Measurements from ENCODE around the gene RAB3GAP1.

RAB3GAP1 gene

GRCh38 chr2:135169900-135170753 lies 118.0 kb downstream of the RAB3GAP1 start:
- DNase-seq = no peak

- DNase-seq = no peak
Measured at GRCh38 chr2:135174049-135174809, 122.1 kb downstream of the RAB3GAP1 start.

- no peak for DNase-seq
Measured at GRCh38 chr2:135174810-135175093, 122.7 kb downstream of the RAB3GAP1 start.

- no peak for DNase-seq
Measured at GRCh38 chr2:135175177-135175576, 123.1 kb downstream of the RAB3GAP1 start.

GRCh38 chr2:135179689-135180088 lies 127.6 kb downstream of the RAB3GAP1 start:
- no peak for DNase-seq

DNA sequence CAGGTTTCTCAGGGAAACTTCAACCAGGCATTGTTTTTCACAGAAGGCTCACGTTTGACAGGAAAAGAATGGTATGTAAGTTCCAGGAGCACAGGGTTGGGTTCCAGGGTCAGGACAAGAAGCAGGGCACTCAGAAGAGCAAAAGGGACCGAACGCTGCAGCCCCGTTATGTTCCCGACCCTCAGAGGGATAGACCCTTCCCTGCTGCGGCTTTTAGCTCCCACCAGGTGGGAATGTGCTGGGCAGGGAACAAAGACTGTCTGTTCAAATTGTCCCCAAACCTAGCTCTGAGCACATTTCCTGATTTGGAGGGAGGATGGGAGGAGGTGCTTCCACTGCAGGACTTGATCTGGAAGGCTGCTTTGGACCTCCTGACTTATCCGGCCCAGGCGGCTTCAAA lies 130.1 kb downstream of the RAB3GAP1 start:
- DNase-seq = no peak

- no peak for DNase-seq
Measured at GRCh38 chr2:135182601-135183000, 130.5 kb downstream of the RAB3GAP1 start.

DNA sequence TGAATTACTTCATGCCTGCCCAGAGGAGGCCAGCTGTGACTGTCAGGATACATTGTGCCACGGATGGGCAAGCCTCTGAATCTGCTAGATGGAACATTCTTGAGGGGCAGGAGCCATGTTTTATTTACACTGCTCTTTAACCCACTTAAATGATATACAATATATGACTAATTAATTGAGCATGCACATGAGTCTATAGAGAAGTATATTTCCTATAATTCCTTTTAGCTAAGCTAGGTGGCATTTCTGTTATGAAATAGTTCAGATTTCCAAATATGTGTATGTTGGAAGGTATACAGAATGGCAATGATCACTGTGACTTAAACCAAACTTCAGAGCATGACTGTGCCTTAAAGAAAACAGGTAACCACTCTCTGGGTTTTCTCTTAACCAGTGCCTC lies 131.7 kb downstream of the RAB3GAP1 start:
- no peak for DNase-seq

DNA sequence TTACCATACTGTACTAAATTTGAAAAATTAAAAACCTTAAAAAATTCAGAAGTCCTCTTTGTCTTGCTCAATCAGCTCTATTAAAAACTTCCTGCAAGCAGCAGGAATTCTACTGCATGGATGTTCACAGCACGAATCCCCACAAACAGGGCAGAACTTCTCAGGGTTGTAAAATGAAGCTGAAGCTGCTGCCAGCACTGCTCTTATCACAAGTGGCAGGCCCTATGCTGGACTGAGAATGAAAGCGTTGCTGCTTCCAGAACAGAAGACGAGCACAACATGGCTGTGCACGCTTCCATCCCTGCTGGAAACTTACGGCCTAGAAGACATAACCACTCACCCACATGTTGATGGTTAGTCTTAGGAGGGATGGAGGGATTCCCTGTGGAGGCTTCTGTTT lies 134.0 kb downstream of the RAB3GAP1 start:
- no peak for DNase-seq

DNA sequence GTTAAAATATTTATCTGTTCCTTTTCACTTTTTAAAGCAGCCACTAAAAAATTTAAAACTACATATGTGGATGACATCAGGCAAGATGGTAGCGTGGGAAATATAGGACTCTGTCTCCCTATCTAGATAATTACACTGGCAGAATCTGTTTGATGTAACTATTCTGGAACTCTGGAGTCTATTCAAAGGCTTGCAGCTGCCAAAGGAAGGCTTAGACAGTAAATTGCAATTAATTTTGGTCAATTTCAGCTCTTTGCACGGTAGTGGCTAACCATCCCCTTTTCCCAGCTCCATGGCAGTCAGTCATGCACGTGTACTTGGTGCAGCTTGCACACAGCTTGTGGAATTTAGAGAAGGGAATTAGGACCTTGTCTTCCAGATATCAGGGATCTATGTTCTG lies 135.2 kb downstream of the RAB3GAP1 start:
- DNase-seq = no peak

- DNase-seq = no peak
Measured at GRCh38 chr2:135189148-135189547, 137.1 kb downstream of the RAB3GAP1 start.

- no peak for DNase-seq
Measured at GRCh38 chr2:135190799-135191198, 138.7 kb downstream of the RAB3GAP1 start.

- no peak for DNase-seq
Measured at GRCh38 chr2:135198481-135198880, 146.4 kb downstream of the RAB3GAP1 start.

GRCh38 chr2:135202751-135203150 lies 150.7 kb downstream of the RAB3GAP1 start:
- no peak for DNase-seq

DNA sequence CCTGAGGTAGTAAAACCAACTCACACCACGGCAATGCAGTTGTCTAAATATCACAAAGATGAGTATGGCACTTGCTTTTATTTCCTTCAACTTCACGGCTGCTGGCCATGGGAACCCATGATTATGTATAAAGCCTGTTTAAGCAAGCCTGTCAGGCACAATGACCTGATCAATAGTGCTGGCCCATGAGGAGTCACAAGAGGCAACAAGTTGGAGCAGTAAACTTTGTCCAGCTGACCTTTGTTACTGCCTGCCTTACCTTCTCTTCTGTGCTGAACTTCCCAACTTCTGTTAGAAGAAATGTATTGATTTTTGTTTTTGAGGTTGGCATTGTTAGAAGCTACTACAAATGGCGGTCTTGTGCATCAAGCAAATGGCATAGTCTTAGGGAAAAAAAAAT lies 151.9 kb downstream of the RAB3GAP1 start:
- no peak for DNase-seq

DNA sequence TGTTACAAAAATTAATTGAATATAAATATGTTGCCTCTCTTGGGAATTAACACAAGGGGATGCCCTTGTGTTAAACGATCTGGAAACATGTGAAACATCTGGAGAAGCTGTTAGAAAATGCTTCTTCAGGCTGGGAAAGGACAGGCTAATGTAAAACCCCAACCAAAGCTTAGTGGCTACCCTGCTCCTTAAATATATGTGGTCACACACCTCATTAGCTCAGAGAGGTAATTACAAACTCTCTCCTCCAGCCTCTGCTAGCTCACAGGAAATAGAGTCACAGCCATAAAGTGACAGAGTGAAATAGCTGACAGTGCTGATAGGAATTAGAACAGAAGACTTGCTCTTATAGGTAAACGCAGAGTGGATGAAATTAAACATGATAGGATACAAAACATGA lies 155.9 kb downstream of the RAB3GAP1 start:
- no peak for DNase-seq

DNA sequence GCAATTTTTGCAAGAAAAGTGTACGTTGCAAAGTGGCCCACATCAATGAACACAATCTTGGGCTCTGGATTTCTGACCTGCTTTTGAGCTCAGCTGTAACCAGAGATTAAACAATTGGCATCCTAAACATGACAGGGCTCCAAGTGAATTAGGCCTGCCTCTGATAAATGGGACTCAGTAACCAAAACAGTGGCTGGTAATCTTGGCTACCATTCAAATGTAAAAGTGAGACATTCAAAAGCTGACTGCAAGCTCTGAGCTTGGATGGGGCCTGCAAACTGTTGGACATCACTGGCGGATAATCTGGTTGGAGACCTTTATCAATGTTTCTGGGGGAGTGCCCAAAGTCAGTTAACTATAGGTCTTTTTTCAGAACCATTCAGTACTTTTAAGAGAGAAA lies 160.7 kb downstream of the RAB3GAP1 start:
- no peak for DNase-seq

DNA sequence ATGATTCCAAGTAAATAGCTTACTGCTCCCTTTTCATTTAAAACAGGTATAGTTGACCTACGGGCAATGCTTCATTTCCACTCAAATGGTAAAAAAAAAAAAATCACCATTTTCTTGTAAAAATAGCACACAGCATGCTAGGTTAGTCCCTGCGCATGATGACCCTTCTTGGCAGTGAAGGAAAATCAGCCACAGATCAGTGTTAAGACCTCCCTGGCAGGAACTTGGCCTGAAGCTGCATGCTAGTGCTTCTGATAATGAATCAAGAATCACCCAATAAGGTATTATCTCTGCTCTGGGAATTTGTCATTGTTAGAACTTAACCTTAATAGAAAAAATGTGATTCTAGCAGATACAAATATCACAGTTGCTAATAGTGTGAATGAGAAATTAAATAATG lies 166.3 kb downstream of the RAB3GAP1 start:
- no peak for DNase-seq

- no peak for DNase-seq
Measured at GRCh38 chr2:135219226-135219625, 167.1 kb downstream of the RAB3GAP1 start.

Measured in activated CD4-positive, alpha-beta T cell treated with anti-CD3 and anti-CD28 coated beads, Interleukin-2, amount 50 U/mL, for 4 hours (primary cell).